ENCODE results near the gene SULT4A1.

DNA sequence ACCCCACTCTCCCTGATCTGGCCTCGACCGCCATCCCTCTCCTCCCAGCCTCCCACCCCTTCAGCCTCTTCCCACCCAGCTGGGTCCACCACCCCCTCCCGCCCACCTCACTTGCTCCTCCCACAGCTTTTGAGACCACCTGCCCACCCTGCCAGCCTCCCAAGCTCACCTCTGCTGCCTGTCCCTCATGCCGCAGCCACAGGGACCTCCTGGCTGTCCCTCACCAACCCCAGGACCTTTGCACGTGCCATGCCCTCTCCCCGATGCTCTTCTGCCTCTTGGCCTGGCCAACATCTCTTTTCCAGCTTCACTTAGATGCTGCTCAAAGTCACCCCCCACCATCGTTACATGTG, 23.0 kb upstream of the SULT4A1 start:
- TF ChIP-seq, protein P1, sequence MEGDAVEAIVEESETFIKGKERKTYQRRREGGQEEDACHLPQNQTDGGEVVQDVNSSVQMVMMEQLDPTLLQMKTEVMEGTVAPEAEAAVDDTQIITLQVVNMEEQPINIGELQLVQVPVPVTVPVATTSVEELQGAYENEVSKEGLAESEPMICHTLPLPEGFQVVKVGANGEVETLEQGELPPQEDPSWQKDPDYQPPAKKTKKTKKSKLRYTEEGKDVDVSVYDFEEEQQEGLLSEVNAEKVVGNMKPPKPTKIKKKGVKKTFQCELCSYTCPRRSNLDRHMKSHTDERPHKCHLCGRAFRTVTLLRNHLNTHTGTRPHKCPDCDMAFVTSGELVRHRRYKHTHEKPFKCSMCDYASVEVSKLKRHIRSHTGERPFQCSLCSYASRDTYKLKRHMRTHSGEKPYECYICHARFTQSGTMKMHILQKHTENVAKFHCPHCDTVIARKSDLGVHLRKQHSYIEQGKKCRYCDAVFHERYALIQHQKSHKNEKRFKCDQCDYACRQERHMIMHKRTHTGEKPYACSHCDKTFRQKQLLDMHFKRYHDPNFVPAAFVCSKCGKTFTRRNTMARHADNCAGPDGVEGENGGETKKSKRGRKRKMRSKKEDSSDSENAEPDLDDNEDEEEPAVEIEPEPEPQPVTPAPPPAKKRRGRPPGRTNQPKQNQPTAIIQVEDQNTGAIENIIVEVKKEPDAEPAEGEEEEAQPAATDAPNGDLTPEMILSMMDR (IDR thresholded peaks at IDR 0.05), result no peak
- TF ChIP-seq POLR2A (IDR thresholded peaks at IDR 0.05) (no peak), EP300 (IDR thresholded peaks at IDR 0.05) (no peak), POLR2AphosphoS5 (IDR thresholded peaks at IDR 0.05) (no peak)
